GM21390 (cell line): ENCODE measurements around the gene ZSCAN10.

ENCODE experiments used
- ATAC-seq: cut with Tn5 transposase; IDR thresholded peaks from one replicate; pipeline ENCODE4 v1.9.1; 2021; ENCODE audit not compliant: unreplicated experiment

ZSCAN10 gene

GRCh38 chr16:3049921-3050481, 49.1 kb downstream of the ZSCAN10 start:
- ATAC-seq, result no peak

DNA sequence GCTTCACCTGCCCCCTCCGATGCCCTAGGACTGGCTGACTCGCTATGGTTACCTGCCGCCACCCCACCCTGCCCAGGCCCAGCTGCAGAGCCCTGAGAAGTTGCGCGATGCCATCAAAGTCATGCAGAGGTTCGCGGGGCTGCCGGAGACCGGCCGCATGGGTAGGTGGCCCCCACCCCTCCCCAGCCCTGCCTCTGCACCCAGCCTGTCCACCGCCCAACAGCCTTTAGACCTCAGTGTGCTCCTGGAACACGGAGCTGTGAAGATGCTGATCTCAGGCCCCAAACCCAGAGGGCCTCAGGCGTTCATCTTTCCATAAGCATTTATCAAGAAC, 51.7 kb downstream of the ZSCAN10 start:
- ATAC-seq, result no peak

GRCh38 chr16:3046641-3047386, 52.3 kb downstream of the ZSCAN10 start:
- no peak for ATAC-seq

DNA sequence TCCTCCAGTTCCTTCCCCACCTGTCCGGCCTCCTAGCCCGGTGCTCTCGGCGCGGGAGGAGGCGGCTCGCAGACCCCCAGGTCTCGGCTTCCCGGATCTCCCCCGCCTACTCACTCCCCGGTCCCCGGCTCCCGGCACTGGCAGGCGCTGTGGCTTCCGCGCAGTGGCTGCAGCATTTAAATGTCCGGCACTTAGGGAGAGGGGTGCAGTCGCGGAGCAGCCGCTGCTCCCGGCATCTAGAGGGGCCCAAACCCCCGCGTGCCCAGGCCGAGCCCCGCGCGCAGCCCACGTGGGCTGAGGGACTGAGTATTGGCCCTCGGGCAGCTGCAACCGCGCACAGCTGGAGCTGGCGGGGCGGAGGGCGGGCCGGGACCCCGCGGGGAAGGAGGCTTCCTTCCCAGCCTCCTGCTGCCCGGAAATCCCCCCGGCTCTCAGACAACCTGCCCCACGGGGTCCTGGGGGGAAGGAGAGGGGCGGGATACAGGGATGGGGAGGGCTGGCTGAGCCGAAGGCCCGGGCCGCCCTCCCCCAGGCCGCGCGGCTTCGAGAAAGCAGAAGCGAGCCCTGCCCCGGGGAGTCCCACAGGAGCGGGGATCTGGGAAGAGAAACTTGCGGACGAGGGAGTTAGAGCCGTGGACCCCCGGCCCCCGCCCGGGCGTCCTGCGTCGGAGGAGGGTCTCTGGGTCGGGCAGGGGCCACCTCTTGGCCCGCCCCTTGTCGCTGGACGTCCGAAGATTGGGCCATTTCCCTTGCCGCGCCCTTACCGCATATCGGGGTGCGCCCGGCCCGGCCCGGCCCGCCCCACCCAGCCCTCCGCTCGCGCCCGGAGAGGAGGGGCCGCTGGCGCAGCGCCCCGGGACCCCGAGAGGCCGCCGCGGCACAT, 53.1 kb downstream of the ZSCAN10 start, which contains the start of gene MMP25:
Gene MMP25, plus strand, starts transcription at position 804 of the 883 bp plus-strand sequence. CDS start 357 bp downstream, outside the sequence.
- ATAC-seq, result no peak

DNA sequence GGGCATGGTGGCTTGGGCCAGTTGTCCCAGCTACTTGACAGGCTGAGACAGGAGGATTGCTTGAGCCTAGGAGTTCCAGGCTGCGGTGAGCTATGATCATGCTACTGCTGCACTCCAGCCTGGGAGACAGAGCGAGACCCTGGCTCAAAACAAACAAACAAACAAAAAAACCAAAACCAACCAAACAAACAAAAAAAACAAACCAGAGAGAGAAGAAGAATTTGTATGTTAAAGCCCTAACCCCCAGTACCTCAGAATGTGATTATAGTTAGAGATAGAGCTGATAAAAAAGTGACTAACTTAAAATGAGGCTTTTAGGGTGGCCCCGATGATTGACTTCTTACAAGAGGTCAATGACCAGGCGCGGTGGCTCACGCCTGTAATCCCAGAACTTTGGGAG, 54.4 kb downstream of the ZSCAN10 start:
- ATAC-seq, result no peak

DNA sequence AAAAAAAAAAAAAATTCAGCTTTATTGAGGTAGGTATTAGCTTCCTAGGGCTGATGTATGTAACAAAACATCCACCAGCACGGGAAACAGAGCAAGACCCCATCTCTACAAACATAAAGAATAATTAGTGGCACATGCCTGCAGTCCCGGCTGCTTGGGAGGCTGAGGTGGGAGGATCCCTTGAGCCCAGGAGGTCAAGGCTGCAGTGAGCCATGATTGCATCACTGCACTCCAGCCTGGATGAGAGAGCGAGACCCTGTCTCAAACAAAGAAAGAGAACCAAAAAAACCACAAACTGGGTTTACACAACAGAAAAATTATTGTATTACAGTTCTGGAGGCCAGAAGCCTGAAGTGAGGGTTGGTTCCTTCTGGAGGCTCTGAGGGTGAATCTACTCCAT, 56.7 kb downstream of the ZSCAN10 start:
- ATAC-seq, result no peak

GRCh38 chr16:3038896-3039295, 60.2 kb downstream of the ZSCAN10 start:
- ATAC-seq, result no peak
